ENCODE results near the gene PTPN1.
"Not testable (repeated sequence)": the region's sequence is repeated elsewhere in the genome, so short reads cannot be mapped to it uniquely, and the experiment has no call there.

Gene PTPN1

DNA sequence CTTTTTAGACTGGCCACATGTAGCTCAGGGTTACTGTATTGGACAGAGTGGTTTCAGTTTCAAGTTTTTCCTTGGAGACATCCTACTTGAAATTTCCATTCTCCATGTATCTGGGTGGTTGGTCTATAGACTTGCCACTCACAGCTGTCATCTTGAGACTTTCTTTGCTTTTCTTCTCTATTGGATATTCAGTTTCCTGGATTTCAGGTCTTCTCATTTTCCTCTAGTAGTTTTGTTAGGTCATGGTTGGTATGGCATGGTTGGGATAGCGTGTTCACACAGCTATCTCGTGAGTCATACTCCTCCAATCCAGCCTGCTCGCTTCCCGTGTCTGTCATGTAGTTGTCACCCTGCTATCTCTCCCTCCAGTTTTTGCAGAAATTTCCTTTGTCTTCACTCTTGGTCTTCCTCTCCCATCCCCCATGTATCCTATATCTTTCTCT, 48.3 kb downstream of the PTPN1 start:
- no peak for DNase-seq (ENCODE audit: low spot score)

- no peak for DNase-seq (ENCODE audit: low spot score)
These were observed 49.0 kb downstream of the PTPN1 start for GRCh38 chr20:50559149-50559548.

GRCh38 chr20:50559856-50560638, 49.9 kb downstream of the PTPN1 start:
- DNase-seq (ENCODE audit: low spot score) = no peak

DNA sequence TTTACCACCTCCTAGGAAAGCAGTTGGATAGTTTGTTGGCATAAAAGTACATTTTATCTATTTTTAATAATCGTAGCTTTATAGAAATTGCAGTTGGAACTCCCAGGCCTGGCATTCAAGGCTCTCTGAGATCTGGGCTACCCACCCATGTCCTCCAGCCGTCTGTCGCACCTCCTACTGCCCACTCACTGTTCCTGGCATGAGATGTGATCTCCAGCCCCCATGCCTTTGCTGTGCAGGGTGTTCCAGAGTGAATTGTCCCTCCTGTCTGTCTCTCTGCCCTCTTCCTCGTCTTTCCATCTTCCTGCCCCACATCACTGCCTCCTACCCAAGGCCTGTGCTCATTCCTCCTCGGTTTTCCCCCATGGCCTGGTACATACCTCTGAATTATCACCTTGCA, 50.7 kb downstream of the PTPN1 start:
- no peak for DNase-seq (ENCODE audit: low spot score)

- DNase-seq (ENCODE audit: low spot score) = peak; percentile 54
These were observed 51.3 kb downstream of the PTPN1 start for GRCh38 chr20:50561379-50562078.

GRCh38 chr20:50562262-50562701, 52.1 kb downstream of the PTPN1 start:
- DNase-seq (ENCODE audit: low spot score) = no peak

- no peak for DNase-seq (ENCODE audit: low spot score)
These were observed 53.2 kb downstream of the PTPN1 start for GRCh38 chr20:50563133-50563944.

DNA sequence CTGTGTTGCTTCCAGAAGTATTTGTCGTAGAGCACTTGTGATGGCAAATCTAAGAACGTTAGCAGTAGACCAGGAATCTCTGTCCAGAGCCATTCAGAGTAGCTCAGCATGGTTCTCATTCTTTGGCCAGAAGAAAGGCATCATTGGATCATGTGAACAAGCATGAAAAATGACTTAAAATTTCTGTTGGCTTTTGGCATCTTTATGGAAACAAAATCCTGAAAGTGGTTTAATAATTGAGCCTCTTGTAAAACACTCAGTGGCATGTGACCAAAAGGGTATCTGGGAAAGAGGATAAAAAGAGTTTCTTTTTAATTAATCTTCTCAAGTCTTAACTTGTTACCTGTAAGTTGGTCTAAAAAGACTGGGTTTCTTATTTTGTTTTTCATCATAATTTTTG, 55.2 kb downstream of the PTPN1 start:
- no peak for DNase-seq (ENCODE audit: low spot score)

- DNase-seq (ENCODE audit: low spot score) = no peak
These were observed 55.7 kb downstream of the PTPN1 start for GRCh38 chr20:50565871-50566270.

GRCh38 chr20:50567860-50568548, 57.8 kb downstream of the PTPN1 start:
- DNase-seq (ENCODE audit: low spot score) = no peak

DNA sequence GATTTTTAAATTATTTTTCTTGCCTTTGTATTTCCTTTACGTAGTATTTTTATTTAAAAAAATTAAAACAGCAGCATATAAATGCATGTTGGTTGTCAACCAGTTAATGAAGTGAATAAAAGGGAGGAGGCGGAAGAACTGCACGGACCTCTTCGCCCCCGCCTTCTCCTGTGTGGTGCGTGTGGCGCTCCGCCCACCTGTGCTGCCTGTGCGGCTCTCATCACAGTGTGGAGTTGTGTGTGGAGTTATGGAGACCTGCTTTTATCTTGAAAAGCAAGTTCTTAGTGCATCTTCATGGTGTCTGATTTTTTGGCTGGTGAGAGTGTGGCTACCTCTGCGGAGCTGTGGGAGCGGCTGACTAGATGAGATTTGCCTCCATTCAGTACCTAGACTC, 58.4 kb downstream of the PTPN1 start:
- DNase-seq (ENCODE audit: low spot score) = no peak

DNA sequence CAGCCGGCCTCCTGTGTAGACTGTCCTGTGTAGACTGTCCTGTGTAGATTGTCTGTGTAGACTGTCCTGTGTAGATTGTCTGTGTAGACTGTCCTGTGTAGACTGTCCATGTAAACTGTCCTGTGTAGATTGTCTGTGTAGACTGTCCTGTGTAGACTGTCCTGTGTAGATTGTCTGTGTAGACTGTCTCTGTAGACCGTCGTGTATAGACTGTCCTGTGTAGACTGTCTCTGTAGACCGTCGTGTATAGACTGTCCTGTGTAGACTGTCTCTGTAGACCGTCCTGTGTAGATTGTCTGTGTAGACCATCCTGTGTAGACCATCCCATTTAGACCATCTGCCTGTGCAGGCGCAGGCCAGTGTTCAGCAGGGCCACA, 59.3 kb downstream of the PTPN1 start:
- DNase-seq (ENCODE audit: low spot score) = not testable (repeated sequence)

GRCh38 chr20:50569864-50570836, 60.0 kb downstream of the PTPN1 start:
- DNase-seq (ENCODE audit: low spot score) = peak; percentile 56

GRCh38 chr20:50571466-50571865, 61.3 kb downstream of the PTPN1 start:
- no peak for DNase-seq (ENCODE audit: low spot score)

DNA sequence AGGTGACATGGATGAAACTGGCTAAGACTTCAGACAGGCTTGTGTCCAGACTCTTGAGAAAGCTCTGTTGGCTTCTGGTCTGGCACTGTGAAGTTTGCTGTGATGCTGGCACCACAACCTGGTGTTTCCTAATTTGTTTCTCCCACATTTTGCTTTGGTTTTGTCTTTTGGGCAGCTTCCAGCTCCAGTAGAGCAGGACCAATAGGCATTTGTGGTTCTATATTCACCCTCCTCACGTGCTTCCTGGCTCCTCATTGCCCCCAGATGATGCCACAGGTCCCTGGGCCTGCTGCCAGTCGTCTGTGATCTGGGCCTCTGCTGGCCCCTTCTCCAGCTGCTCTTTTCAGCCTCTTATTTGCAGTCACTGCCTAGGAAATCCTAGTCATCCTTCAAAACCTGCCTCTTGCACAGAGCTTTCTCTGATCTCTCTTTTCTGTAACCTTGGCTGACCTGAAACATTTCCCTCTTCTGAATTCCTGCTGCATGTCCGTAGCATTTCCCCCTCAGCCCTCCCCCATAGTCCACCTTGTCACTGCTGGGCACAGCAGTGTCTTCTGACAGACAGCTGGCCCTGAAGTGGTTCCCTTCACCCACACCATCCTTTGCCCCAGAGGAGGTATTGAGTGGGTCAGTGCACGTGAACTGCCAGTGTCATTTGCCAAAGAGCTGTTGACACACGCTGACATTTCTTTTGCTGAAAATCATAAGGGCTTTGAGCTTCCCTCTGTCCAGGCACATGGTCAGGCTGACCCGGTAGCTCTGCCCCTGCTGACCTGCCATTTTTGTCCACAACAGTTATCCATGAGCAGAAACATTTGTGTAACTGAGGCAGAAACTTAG, 63.0 kb downstream of the PTPN1 start:
- DNase-seq (ENCODE audit: low spot score) = no peak

DNA sequence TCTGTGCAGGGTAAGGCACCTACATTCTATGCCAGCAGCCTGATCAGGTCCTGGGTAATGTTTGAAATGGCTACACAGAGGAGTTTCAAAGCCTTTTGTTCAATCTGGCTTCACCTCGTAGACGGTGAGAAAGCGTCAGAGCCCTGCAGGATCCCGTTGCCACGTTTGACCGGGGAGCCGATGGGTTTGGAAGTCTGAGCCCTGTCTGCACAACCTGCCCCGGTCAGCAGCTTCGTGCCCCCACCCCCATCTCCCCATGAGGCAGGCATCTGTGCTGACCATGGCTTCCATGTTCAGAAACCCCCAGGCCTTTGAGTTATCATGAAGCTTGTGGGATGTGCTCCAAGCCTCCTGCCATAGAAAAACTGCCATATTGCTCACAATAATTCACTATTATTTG, 63.9 kb downstream of the PTPN1 start:
- no peak for DNase-seq (ENCODE audit: low spot score)

GRCh38 chr20:50574586-50574985, 64.4 kb downstream of the PTPN1 start:
- no peak for DNase-seq (ENCODE audit: low spot score)

- peak; percentile 79 for DNase-seq (ENCODE audit: low spot score)
These were observed 65.9 kb downstream of the PTPN1 start for GRCh38 chr20:50575865-50576720.
